H9 (cell line): ENCODE results near the gene RFESD. TPM values are rescaled to one million over a fixed set of nuclear protein-coding genes. Genes with fewer than 3 reads are reported as not detected.

Experiments used
- DNase-seq: peaks from one replicate; pipeline ENCODE4 v3.0.0-alpha.2; 2017
- H2AFZ ChIP-seq: one replicate; pipeline ENCODE4 v1.6.1; 2013; ENCODE audit warnings: mild to moderate bottlenecking, low read length, control low read depth, moderate library complexity
- H2AK5ac ChIP-seq: 2 replicates; pipeline ENCODE4 v1.6.1; 2013; ENCODE audit warnings: low read length, control low read depth, mixed read lengths; ENCODE audit not compliant: insufficient read length
- H2BK120ac ChIP-seq: one replicate; pipeline ENCODE4 v1.6.1; 2013; ENCODE audit warnings: low read depth, mild to moderate bottlenecking, low read length, control low read depth, inconsistent platforms; ENCODE audit not compliant: poor library complexity, severe bottlenecking
- H2BK12ac ChIP-seq: 2 replicates; pipeline ENCODE4 v1.6.1; 2013; ENCODE audit warnings: low read length, control low read depth, mixed read lengths, low read depth; ENCODE audit not compliant: insufficient read length
- H2BK15ac ChIP-seq: 2 replicates; pipeline ENCODE4 v1.6.1; 2013; ENCODE audit warnings: low read depth, low read length, control low read depth
- H2BK20ac ChIP-seq: one replicate; pipeline ENCODE4 v1.6.1; 2013; ENCODE audit warnings: low read depth, mild to moderate bottlenecking, low read length, control low read depth, inconsistent platforms; ENCODE audit not compliant: poor library complexity, severe bottlenecking
- H2BK5ac ChIP-seq: 2 replicates; pipeline ENCODE4 v1.6.1; 2013; ENCODE audit warnings: low read length, control low read depth, mixed read lengths; ENCODE audit not compliant: insufficient read length
- H3K14ac ChIP-seq: 2 replicates; pipeline ENCODE4 v1.6.1; 2013; ENCODE audit warnings: low read length, control low read depth; ENCODE audit not compliant: insufficient read depth
- H3K18ac ChIP-seq: 2 replicates; pipeline ENCODE4 v1.6.1; 2013; ENCODE audit warnings: low read depth, mild to moderate bottlenecking, mixed read lengths, low read length, control low read depth; ENCODE audit not compliant: insufficient read length
- H3K23ac ChIP-seq: 2 replicates; pipeline ENCODE4 v1.6.1; 2013; ENCODE audit warnings: low read length, control low read depth, mixed read lengths, low read depth; ENCODE audit not compliant: insufficient read length
- H3K23me2 ChIP-seq: 2 replicates; pipeline ENCODE4 v1.6.1; 2013; ENCODE audit warnings: low read depth, mild to moderate bottlenecking, mixed read lengths, low read length, control low read depth; ENCODE audit not compliant: insufficient read length, poor library complexity, severe bottlenecking
- H3K27ac ChIP-seq: 2 replicates; pipeline ENCODE4 v1.5.1; 2013; ENCODE audit warnings: low read length, control low read depth, mixed read lengths, low read depth; ENCODE audit not compliant: insufficient read length
- H3K27me3 ChIP-seq: 2 replicates; pipeline ENCODE4 v1.6.1; 2013; ENCODE audit warnings: low read length, control low read depth, inconsistent platforms; ENCODE audit not compliant: insufficient read depth
- H3K4ac ChIP-seq: 2 replicates; pipeline ENCODE4 v1.6.1; 2013; ENCODE audit warnings: low read depth, mild to moderate bottlenecking, control low read depth, inconsistent platforms, low read length, moderate library complexity
- H3K4me1 ChIP-seq: 2 replicates; pipeline ENCODE4 v1.6.1; 2013; ENCODE audit warnings: low read length, control low read depth, inconsistent platforms; ENCODE audit not compliant: insufficient read depth
- H3K4me2 ChIP-seq: 2 replicates; pipeline ENCODE4 v1.6.1; 2013; ENCODE audit warnings: low read length, control low read depth, mixed read lengths; ENCODE audit not compliant: insufficient read length, insufficient read depth
- H3K56ac ChIP-seq: 2 replicates; pipeline ENCODE4 v1.6.1; 2013; ENCODE audit warnings: low read depth, mild to moderate bottlenecking, mixed read lengths, low read length, control low read depth; ENCODE audit not compliant: insufficient read length
- H3K79me1 ChIP-seq: 2 replicates; pipeline ENCODE4 v1.6.1; 2013; ENCODE audit warnings: low read depth, mild to moderate bottlenecking, moderate library complexity, low read length, control low read depth, inconsistent platforms; ENCODE audit not compliant: insufficient read depth, poor library complexity, severe bottlenecking
- H3K79me2 ChIP-seq: 2 replicates; pipeline ENCODE4 v1.6.1; 2013; ENCODE audit warnings: low read length, control low read depth, inconsistent platforms; ENCODE audit not compliant: insufficient read depth
- H3K9ac ChIP-seq: 2 replicates; pipeline ENCODE4 v1.6.1; 2013; ENCODE audit warnings: low read length, control low read depth, mixed read lengths; ENCODE audit not compliant: insufficient read length; ENCODE audit errors: extremely low read depth
- H3K9me3 ChIP-seq: one replicate; pipeline ENCODE4 v1.6.1; 2013; ENCODE audit warnings: low read depth, low read length, inconsistent platforms; ENCODE audit not compliant: control insufficient read depth
- H3T11ph ChIP-seq: one replicate; pipeline ENCODE4 v1.6.1; 2013; ENCODE audit warnings: mild to moderate bottlenecking, low read length, control low read depth, inconsistent platforms
- H4K20me1 ChIP-seq: one replicate; pipeline ENCODE4 v1.6.1; 2013; ENCODE audit not compliant: control insufficient read depth, insufficient read length, insufficient read depth
- H4K5ac ChIP-seq: 2 replicates; pipeline ENCODE4 v1.6.1; 2013; ENCODE audit warnings: low read depth, mild to moderate bottlenecking, mixed read lengths, low read length, control low read depth; ENCODE audit not compliant: insufficient read length
- H4K8ac ChIP-seq: replicated peaks from 2 replicates; pipeline ENCODE4 v1.6.1; 2013; ENCODE audit warnings: low read length, control low read depth, mixed read lengths, low read depth; ENCODE audit not compliant: insufficient read length
- H4K91ac ChIP-seq: 2 replicates; pipeline ENCODE4 v1.6.1; 2013; ENCODE audit warnings: low read depth, mild to moderate bottlenecking, moderate library complexity, mixed read lengths, low read length, control low read depth; ENCODE audit not compliant: insufficient read length
- H3K27ac Mint-ChIP-seq, 3 experiments: 2 replicates in 2 of 3; 3 replicates in 1 of 3; pipeline ENCODE4 v1.8.0; 2020 to 2021; ENCODE audit warnings: mixed read lengths in 3 of 3, mild to moderate bottlenecking in 1 of 3, moderate library complexity in 1 of 3
- H3K27me3 Mint-ChIP-seq: 2 replicates; pipeline ENCODE4 v1.8.0; 2021; ENCODE audit warnings: low read depth, mild to moderate bottlenecking, moderate library complexity, mixed read lengths
- H3K36me3 Mint-ChIP-seq, 3 experiments: 2 replicates in 2 of 3; 3 replicates in 1 of 3; pipeline ENCODE4 v1.8.0; 2020 to 2021; ENCODE audit warnings: low read depth in 3 of 3, mixed read lengths in 3 of 3; ENCODE audit not compliant: insufficient read depth in 1 of 3
- H3K4me1 Mint-ChIP-seq, 2 experiments: 2 replicates each; pipeline ENCODE4 v1.8.0; 2020; ENCODE audit warnings: mixed read lengths in 2 of 2
- H3K4me3 Mint-ChIP-seq, 2 experiments: 2 replicates in 1 of 2; 3 replicates in 1 of 2; pipeline ENCODE4 v1.8.0; 2020 to 2021; ENCODE audit warnings: mild to moderate bottlenecking in 2 of 2, mixed read lengths in 2 of 2, moderate library complexity in 1 of 2
- H3K9me3 Mint-ChIP-seq, 2 experiments: 2 replicates in 1 of 2; 3 replicates in 1 of 2; pipeline ENCODE4 v1.8.0; 2020; ENCODE audit warnings: mild to moderate bottlenecking in 2 of 2, mixed read lengths in 2 of 2, moderate library complexity in 1 of 2
- CTCF ChIP-seq: fragments of 200-600 bp; sonication (generic); conservative IDR thresholded peaks from 3 replicates; pipeline ENCODE4 v1.8.0; 2021; ENCODE audit warnings: antibody characterized with exemption, mild to moderate bottlenecking
- WGBS: extraction: QIAGEN DNeasy Blood & Tissue Kit; methylation state at CpG from one replicate; pipeline ENCODE4 v1.1.7; 2013; ENCODE audit warnings: missing lambda C conversion rate, low lambda C conversion rate, mixed read lengths; ENCODE audit not compliant: insufficient read length; ENCODE audit errors: extremely low coverage; 5-methylcytosine and 5-hydroxymethylcytosine counted together
- total RNA-seq: library from RNA; stranded (reverse); gene quantifications from 2 replicates; pipeline ENCODE4 v1.2.1, GENCODE V29; 2021

Gene RFESD
- total RNA-seq, 1 experiment from 2014 or later: 1.7 TPM

- H3K79me1 ChIP-seq: no peaks in the 10 kb centered on the region
- no CpG with 5 or more reads among the region's 7 CpGs for WGBS
- Mint-ChIP-seq H3K4me1 (peaks cover 0 to 4% of the 10 kb centered on the region in 2 experiments; a peak in 1 of 4 replicates), H3K9me3 (no peaks in the 10 kb centered on the region; a peak in 1 of 5 replicates), H3K4me3 (no peak overlapping the region), H3K36me3 (no peaks in the 10 kb centered on the region), H3K27me3 (peaks cover 2% of the 10 kb centered on the region; the same call in 1 of the 2 replicates), H3K27ac (no peak overlapping the region)
- H3K23ac ChIP-seq: no peak overlapping the region
- H3K56ac ChIP-seq: no peak overlapping the region
- H3K27ac ChIP-seq: no peak overlapping the region
- no peak overlapping the region for H3K18ac ChIP-seq
- no peak overlapping the region for H2AK5ac ChIP-seq
- H3K9ac ChIP-seq: no peak overlapping the region
- H4K20me1 ChIP-seq: no peaks in the 10 kb centered on the region
- H4K91ac ChIP-seq: no peak overlapping the region
- H3K4me2 ChIP-seq: no peak overlapping the region
- no peak overlapping the region for H3T11ph ChIP-seq
- no peak overlapping the region for H2BK120ac ChIP-seq
- no peaks in the 10 kb centered on the region for H3K27me3 ChIP-seq
- H2AFZ ChIP-seq: no peak overlapping the region
- no peak overlapping the region for H2BK20ac ChIP-seq
- no peak overlapping the region for H4K5ac ChIP-seq
- H3K9me3 ChIP-seq: no peaks in the 10 kb centered on the region
- no peak overlapping the region for H2BK12ac ChIP-seq
- H3K79me2 ChIP-seq: no peaks in the 10 kb centered on the region
- no peaks in the 10 kb centered on the region; the same call in 1 of the 2 replicates for H3K4me1 ChIP-seq
- TF ChIP-seq CTCF: no peak
- no peak overlapping the region for H3K14ac ChIP-seq
- H4K8ac ChIP-seq: no peak overlapping the region
- no peak overlapping the region for H2BK15ac ChIP-seq
- peaks cover 4% of the 10 kb centered on the region for H3K23me2 ChIP-seq
- no peak for DNase-seq
- no peak overlapping the region for H2BK5ac ChIP-seq
- no peak overlapping the region for H3K4ac ChIP-seq
Observed at GRCh38 chr5:95643152-95643551, 3.4 kb upstream of the RFESD start.
